Measurements from ENCODE around the gene PLIN4. TPM values are rescaled to one million over a fixed set of nuclear protein-coding genes. Genes with fewer than 3 reads are reported as not detected.

Gene PLIN4
- total RNA-seq, 2 donors from 2014 or later: 3.4 to 7.1 TPM

DNA sequence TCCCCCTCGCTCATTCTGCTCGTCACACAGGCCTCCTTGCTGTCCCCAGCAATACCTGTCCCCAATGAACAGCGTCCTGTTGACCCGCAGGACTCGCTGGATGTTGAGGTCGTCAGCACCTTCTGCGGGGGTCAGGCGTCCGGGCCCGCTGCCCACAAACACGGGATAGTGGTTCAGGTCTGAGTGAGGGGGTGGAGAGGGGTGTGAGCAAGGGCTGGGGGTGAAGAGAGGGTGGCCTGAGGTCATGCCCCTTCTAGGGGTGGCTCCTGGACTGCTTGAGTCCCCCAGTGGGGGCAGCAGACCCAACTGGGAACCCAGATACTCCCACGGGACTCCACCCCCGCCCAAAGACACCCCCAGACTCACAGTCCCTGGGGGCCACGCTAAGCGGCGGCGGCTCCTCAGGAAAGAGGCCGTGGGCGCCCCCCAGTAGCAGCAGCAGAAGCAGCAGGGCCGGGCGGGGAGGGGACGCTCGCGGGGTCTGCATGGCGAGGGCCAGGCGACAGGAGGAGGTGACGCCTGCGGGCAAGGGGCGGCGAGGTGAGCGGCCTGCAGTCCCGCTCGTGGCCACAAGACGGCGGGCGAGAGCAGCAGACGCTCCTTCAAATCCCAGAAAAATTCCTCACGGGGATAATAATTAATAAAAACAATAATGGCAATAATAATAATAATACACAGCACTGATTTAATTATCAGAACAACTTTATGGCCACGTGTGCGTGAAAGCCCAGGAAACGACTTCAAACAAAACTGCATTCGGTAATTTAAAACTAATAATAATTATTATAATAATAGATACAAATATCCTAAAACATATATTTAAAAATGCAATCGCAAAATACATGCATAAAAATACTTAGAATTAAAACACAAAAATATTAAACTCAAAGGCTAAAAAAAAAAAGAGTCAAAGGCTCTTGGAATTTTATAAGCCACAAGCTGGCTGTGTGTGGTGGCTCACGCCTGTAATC, 40.0 kb upstream of the PLIN4 start:
- Histone ChIP-seq H3K9me3 (no peaks in the 10 kb centered on the region), H3K27ac (no peak overlapping the region), H3K4me3 (peak overlapping the region; percentile 49), H3K27me3 (replicated peaks; ENCODE audit: insufficient read depth) (no peaks in the 10 kb centered on the region), H3K4me1 (ENCODE audit: control insufficient read depth in 1 of 2, low read depth in 2 of 2) (no peaks in the 10 kb centered on the region), H3K36me3 (no peaks in the 10 kb centered on the region)
- no peak for ATAC-seq (ENCODE audit: insufficient number of reproducible peaks, low FRiP score, low read depth)
- DNase-seq (ENCODE audit: low spot score): no peak
- TF ChIP-seq, protein P1, sequence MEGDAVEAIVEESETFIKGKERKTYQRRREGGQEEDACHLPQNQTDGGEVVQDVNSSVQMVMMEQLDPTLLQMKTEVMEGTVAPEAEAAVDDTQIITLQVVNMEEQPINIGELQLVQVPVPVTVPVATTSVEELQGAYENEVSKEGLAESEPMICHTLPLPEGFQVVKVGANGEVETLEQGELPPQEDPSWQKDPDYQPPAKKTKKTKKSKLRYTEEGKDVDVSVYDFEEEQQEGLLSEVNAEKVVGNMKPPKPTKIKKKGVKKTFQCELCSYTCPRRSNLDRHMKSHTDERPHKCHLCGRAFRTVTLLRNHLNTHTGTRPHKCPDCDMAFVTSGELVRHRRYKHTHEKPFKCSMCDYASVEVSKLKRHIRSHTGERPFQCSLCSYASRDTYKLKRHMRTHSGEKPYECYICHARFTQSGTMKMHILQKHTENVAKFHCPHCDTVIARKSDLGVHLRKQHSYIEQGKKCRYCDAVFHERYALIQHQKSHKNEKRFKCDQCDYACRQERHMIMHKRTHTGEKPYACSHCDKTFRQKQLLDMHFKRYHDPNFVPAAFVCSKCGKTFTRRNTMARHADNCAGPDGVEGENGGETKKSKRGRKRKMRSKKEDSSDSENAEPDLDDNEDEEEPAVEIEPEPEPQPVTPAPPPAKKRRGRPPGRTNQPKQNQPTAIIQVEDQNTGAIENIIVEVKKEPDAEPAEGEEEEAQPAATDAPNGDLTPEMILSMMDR (IDR thresholded peaks at IDR 0.05): peak; percentile 100

DNA sequence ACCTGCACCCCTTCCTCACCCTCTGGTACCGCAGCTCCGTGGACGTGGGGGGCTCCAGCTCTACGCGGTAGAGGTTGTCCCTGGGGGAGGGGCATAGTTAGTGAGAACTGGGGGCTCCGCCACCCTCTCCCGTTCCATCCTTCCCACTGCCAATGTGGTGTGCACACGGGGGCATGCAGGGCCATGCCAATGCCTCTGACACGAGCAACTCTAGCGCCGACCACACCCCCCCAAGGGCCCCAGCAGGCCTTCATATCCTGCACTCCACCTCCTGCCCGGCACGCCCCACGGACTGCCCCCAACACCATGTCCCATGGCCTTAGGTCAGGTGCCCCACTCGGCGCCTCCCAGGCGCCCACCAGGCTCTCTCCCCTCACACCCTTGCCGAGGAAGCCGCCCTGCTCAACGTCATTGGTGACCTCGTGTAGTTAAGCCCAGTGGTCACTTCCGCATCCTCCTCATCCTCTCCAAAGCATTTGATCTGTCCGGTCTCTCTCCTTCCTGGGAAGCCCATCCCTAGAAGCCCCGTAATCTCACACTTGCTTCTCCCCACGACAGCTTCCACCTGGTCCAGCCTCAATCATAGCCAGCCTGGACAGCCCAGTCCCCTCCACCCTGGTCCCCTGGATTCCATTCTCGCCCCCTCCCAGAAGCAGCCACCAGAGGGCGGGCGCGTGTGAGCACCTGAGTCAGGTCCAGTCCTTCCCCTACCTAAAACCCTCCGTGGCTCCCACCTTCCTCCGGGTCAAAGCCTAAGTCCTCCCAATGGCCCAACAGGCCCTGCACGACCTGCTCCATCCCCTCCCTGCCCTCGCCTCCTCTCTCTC, 39.1 kb upstream of the PLIN4 start:
- H3K9me3 ChIP-seq: no peaks in the 10 kb centered on the region
- no peak overlapping the region for H3K27ac ChIP-seq
- H3K36me3 ChIP-seq: no peaks in the 10 kb centered on the region
- no peak for DNase-seq (ENCODE audit: low spot score)
- no peaks in the 10 kb centered on the region for H3K27me3 ChIP-seq (replicated peaks; ENCODE audit: insufficient read depth)
- H3K4me3 ChIP-seq: peak overlapping the region; percentile 49
- no peak for ATAC-seq (ENCODE audit: insufficient number of reproducible peaks, low FRiP score, low read depth)
- TF ChIP-seq, protein P1 (IDR thresholded peaks at IDR 0.05): no peak
- no peaks in the 10 kb centered on the region for H3K4me1 ChIP-seq (ENCODE audit: control insufficient read depth in 1 of 2, low read depth in 2 of 2)

DNA sequence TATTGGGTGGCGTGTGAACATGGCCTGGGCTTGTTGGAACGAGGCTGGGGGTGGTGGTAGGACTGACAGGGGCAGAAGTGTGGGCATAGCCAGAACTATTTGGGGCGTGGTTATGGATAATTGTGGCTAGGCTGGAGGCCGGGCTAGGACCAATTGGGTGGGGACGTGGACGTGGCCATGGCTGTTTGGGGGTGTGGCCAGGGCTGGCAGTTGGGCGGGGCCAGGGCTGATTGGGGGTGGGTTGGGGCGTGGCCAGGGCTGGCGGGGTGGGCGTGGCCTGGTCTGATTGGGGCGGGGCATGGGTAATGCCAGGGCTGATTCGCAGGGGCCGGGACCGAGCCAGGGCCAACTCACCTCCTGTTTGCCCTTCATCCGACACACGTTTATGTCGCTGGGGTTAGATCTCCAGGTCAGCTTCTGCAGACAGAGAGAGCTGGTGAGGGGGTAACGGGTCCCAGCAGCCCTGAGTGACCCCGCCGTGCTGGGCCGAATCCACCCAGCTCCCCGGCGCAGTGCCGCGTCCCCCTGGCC, 38.4 kb upstream of the PLIN4 start:
- Histone ChIP-seq H3K9me3 (no peaks in the 10 kb centered on the region), H3K27me3 (replicated peaks; ENCODE audit: insufficient read depth) (no peaks in the 10 kb centered on the region), H3K36me3 (no peaks in the 10 kb centered on the region), H3K4me3 (no peak overlapping the region), H3K4me1 (ENCODE audit: control insufficient read depth in 1 of 2, low read depth in 2 of 2) (no peaks in the 10 kb centered on the region), H3K27ac (no peak overlapping the region)
- TF ChIP-seq, protein P1 (IDR thresholded peaks at IDR 0.05): no peak
- ATAC-seq (ENCODE audit: insufficient number of reproducible peaks, low FRiP score, low read depth) (no peak), DNase-seq (ENCODE audit: low spot score) (no peak)

DNA sequence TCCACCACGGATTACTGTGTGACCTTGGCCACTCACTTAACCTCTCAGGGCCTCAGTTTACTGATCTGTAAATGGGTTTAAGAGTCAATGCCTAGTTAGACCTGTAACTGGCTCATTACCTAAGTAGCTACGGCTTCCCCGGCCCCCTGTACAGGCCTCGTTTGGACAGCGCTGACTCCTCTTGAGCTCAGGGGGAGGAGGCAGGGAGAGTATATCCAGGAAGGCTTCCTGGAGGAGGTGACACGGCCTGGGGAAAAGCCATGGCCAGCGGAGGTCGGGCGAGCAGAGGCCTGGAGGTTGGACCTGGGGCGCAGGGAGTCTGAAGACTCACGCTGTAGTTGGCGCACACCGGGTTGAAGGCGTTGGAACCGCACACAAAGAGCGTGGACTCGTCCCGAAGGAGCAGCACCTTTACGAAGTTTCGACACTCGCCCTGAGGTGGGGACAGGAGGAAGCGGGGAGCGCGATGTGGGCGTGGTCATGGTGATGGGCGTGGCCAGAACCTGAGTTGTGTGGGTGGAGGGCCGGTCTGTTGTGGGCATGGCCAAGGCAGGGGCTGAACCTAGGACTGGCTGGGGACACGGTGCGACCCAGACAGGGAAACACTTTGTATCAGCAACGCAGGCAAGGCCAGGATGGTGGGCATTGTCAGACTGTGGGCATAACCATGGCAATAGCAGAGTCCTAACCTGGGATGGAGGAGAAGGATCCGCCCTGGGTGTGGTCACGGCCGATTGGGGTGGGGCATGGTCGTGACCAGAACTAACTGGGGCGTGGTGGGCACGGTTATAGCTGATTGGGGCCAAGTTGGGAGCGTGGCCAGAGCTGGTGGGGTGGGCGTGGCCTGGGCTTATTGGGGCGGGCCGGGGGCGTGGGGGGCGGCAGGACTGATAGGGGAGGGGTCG, 37.6 kb upstream of the PLIN4 start:
- Histone ChIP-seq H3K9me3 (no peaks in the 10 kb centered on the region), H3K27me3 (replicated peaks; ENCODE audit: insufficient read depth) (no peaks in the 10 kb centered on the region), H3K4me3 (no peak overlapping the region), H3K36me3 (no peaks in the 10 kb centered on the region), H3K27ac (no peak overlapping the region), H3K4me1 (ENCODE audit: control insufficient read depth in 1 of 2, low read depth in 2 of 2) (no peaks in the 10 kb centered on the region)
- DNase-seq (ENCODE audit: low spot score) (no peak), ATAC-seq (ENCODE audit: insufficient number of reproducible peaks, low FRiP score, low read depth) (no peak)
- TF ChIP-seq, protein P1 (IDR thresholded peaks at IDR 0.05): no peak

Measured in thoracic aorta (tissue), 2 donors.